HUES64 (cell line): ENCODE data around the gene PDLIM7.

ENCODE experiments used
- H3K27ac ChIP-seq: 2 replicates; pipeline ENCODE4 v1.7.0; 2013; ENCODE audit warnings: low read depth, low read length, inconsistent platforms
- H3K27me3 ChIP-seq: 2 replicates; pipeline ENCODE4 v1.6.1; 2013; ENCODE audit warnings: mild to moderate bottlenecking, low read length; ENCODE audit not compliant: insufficient read depth
- H3K36me3 ChIP-seq: 2 replicates; pipeline ENCODE4 v1.6.1; 2013; ENCODE audit warnings: mild to moderate bottlenecking, low read length; ENCODE audit not compliant: insufficient read depth
- H3K4me1 ChIP-seq: 2 replicates; pipeline ENCODE4 v1.6.1; 2013; ENCODE audit warnings: mild to moderate bottlenecking, low read length, moderate library complexity; ENCODE audit not compliant: insufficient read depth
- H3K4me3 ChIP-seq: 2 replicates; pipeline ENCODE4 v1.5.1; 2013; ENCODE audit warnings: mild to moderate bottlenecking, low read length, moderate library complexity
- H3K9ac ChIP-seq: 2 replicates; pipeline ENCODE4 v1.6.1; 2013; ENCODE audit warnings: mild to moderate bottlenecking, low read depth, low read length
- H3K9me3 ChIP-seq: 2 replicates; pipeline ENCODE4 v1.6.1; 2013; ENCODE audit warnings: low read depth, low read length; ENCODE audit not compliant: insufficient read depth
- WGBS: fragments of 150-250, 120-280 bp; methylation state at CpG from one replicate; pipeline ENCODE4 v1.1.7; 2013; ENCODE audit warnings: missing lambda C conversion rate; 5-methylcytosine and 5-hydroxymethylcytosine counted together

PDLIM7 gene

GRCh38 chr5:177452688-177453638 is 44.4 kb downstream of the PDLIM7 start:
- Histone ChIP-seq H3K9me3 (no peaks in the 10 kb centered on the region), H3K27me3 (peaks cover 8% of the 10 kb centered on the region; the same call in 1 of the 2 replicates), H3K9ac (no peak overlapping the region; the same call in 1 of the 2 replicates), H3K4me1 (peaks cover 26% of the 10 kb centered on the region), H3K4me3 (no peak overlapping the region; the same call in 1 of the 2 replicates), H3K36me3 (peaks cover 11% of the 10 kb centered on the region), H3K27ac (no peak overlapping the region)
- WGBS = 90% methylated on average over 16 of the region's 17 CpGs

- 94% methylated on average over 9 of the region's 10 CpGs for whole genome bisulfite sequencing
- Histone ChIP-seq H3K9ac (no peak overlapping the region), H3K36me3 (no peaks in the 10 kb centered on the region), H3K27ac (no peak overlapping the region), H3K27me3 (peaks cover 8% of the 10 kb centered on the region; the same call in 1 of the 2 replicates), H3K4me1 (peaks cover 20% of the 10 kb centered on the region), H3K4me3 (no peak overlapping the region), H3K9me3 (no peaks in the 10 kb centered on the region)
These were observed 46.6 kb downstream of the PDLIM7 start for GRCh38 chr5:177450667-177451424.

- Histone ChIP-seq H3K9me3 (no peaks in the 10 kb centered on the region), H3K27me3 (peaks cover 13% of the 10 kb centered on the region), H3K4me3 (no peak overlapping the region), H3K4me1 (peaks cover 25% of the 10 kb centered on the region), H3K9ac (no peak overlapping the region), H3K36me3 (no peaks in the 10 kb centered on the region), H3K27ac (no peak overlapping the region)
- WGBS = 90% methylated on average over 18 of the region's 18 CpGs
These were observed 48.0 kb downstream of the PDLIM7 start for GRCh38 chr5:177449140-177450061.

GRCh38 chr5:177448244-177448950 is 49.0 kb downstream of the PDLIM7 start:
- H3K9ac ChIP-seq = peak overlapping the region; percentile 85; the same call in 1 of the 2 replicates
- peak overlapping the region; percentile 73 for H3K27ac ChIP-seq
- H3K4me1 ChIP-seq = peaks cover 18% of the 10 kb centered on the region
- H3K27me3 ChIP-seq = peaks cover 7% of the 10 kb centered on the region
- 87% methylated on average over 6 of the region's 6 CpGs for WGBS
- no peaks in the 10 kb centered on the region for H3K9me3 ChIP-seq
- no peaks in the 10 kb centered on the region for H3K36me3 ChIP-seq
- H3K4me3 ChIP-seq = peak overlapping the region; percentile 63; the same call in 1 of the 2 replicates

GRCh38 chr5:177447611-177448243 is 49.7 kb downstream of the PDLIM7 start:
- Histone ChIP-seq H3K9ac (peak overlapping the region; percentile 85), H3K27me3 (peaks cover 5% of the 10 kb centered on the region), H3K27ac (peak overlapping the region; percentile 73), H3K4me3 (peak overlapping the region; percentile 63), H3K4me1 (peaks cover 12% of the 10 kb centered on the region), H3K9me3 (no peaks in the 10 kb centered on the region), H3K36me3 (no peaks in the 10 kb centered on the region)
- WGBS = 9% methylated on average over 23 of the region's 23 CpGs

GRCh38 chr5:177447066-177447610 is 50.3 kb downstream of the PDLIM7 start:
- Histone ChIP-seq H3K4me3 (peak overlapping the region; percentile 63), H3K27ac (peak overlapping the region; percentile 73), H3K27me3 (peaks cover 5% of the 10 kb centered on the region), H3K36me3 (no peaks in the 10 kb centered on the region), H3K4me1 (peaks cover 12% of the 10 kb centered on the region), H3K9ac (peak overlapping the region; percentile 85), H3K9me3 (no peaks in the 10 kb centered on the region)
- WGBS = under 1% methylated on average over 40 of the region's 52 CpGs

GRCh38 chr5:177446200-177447065 is 51.0 kb downstream of the PDLIM7 start, which contains the start of gene PRR7:
TSS of gene PRR7 (plus strand) at chr5:177446814. CDS start at chr5:177455068, 8,254 bp downstream.
- Histone ChIP-seq H3K4me1 (peaks cover 12% of the 10 kb centered on the region), H3K27ac (peak within 1 kb of the TSS; percentile 73), H3K9ac (peak within 1 kb of the TSS; percentile 85), H3K36me3 (no peaks in the 10 kb centered on the region), H3K4me3 (peak within 1 kb of the TSS; percentile 63), H3K27me3 (peaks cover 5% of the 10 kb centered on the region), H3K9me3 (no peaks in the 10 kb centered on the region)
- WGBS = 3% methylated on average over 89 of the region's 89 CpGs

GRCh38 chr5:177445917-177446199 is 51.5 kb downstream of the PDLIM7 start:
- WGBS = 52% methylated on average over 5 of the region's 8 CpGs
- H3K36me3 ChIP-seq = no peaks in the 10 kb centered on the region
- H3K9ac ChIP-seq = peak overlapping the region; percentile 74; the same call in 1 of the 2 replicates
- H3K27me3 ChIP-seq = peaks cover 5% of the 10 kb centered on the region
- peaks cover 12% of the 10 kb centered on the region for H3K4me1 ChIP-seq
- no peaks in the 10 kb centered on the region for H3K9me3 ChIP-seq
- H3K4me3 ChIP-seq = peak overlapping the region; percentile 63
- no peak overlapping the region for H3K27ac ChIP-seq
